Karpas-422 (cell line): ENCODE data around the gene SDK1. TPM values are rescaled to one million over a fixed set of nuclear protein-coding genes. Genes with fewer than 3 reads are reported as not detected.
A peak's percentile ranks its signal among the peaks of the same experiment; 100 is the strongest.

Experiments
- DNase-seq: peaks from one replicate; pipeline ENCODE4 v3.0.0-alpha.2; 2015
- H2AFZ ChIP-seq: fragments of 200-600 bp; sonication (generic); 2 replicates; pipeline ENCODE4 v1.6.1; 2014; ENCODE audit warnings: antibody characterized with exemption, low read length, mixed read lengths
- H3K27ac ChIP-seq: fragments of 200-600 bp; sonication (generic); 2 replicates; pipeline ENCODE4 v1.5.1; 2014; ENCODE audit warnings: mild to moderate bottlenecking, low read length, moderate library complexity
- H3K27me3 ChIP-seq: fragments of 200-600 bp; sonication (generic); 2 replicates; pipeline ENCODE4 v1.6.1; 2014; ENCODE audit warnings: low read length, mixed read lengths
- H3K36me3 ChIP-seq: fragments of 200-600 bp; sonication (generic); 2 replicates; pipeline ENCODE4 v1.6.1; 2014; ENCODE audit warnings: low read length, mixed read lengths; ENCODE audit not compliant: insufficient read depth
- H3K4me1 ChIP-seq: fragments of 200-600 bp; sonication (generic); 2 replicates; pipeline ENCODE4 v1.6.1; 2014; ENCODE audit warnings: mild to moderate bottlenecking, low read length, mixed read lengths
- H3K4me2 ChIP-seq: fragments of 200-600 bp; sonication (generic); 2 replicates; pipeline ENCODE4 v1.6.1; 2014; ENCODE audit warnings: low read length, low read depth, mild to moderate bottlenecking; ENCODE audit not compliant: poor library complexity, severe bottlenecking
- H3K4me3 ChIP-seq: fragments of 200-600 bp; sonication (generic); 2 replicates; pipeline ENCODE4 v1.5.1; 2014; ENCODE audit warnings: mild to moderate bottlenecking, antibody characterized with exemption, low read length, mixed read lengths
- H3K79me2 ChIP-seq: fragments of 200-600 bp; sonication (generic); 2 replicates; pipeline ENCODE4 v1.6.1; 2014; ENCODE audit warnings: mild to moderate bottlenecking, low read length, mixed read lengths
- H3K9ac ChIP-seq: fragments of 200-600 bp; sonication (generic); 2 replicates; pipeline ENCODE4 v1.6.0; 2014; ENCODE audit warnings: low read length
- H3K9me2 ChIP-seq: fragments of 200-600 bp; sonication (generic), shearing (Covaris generic); replicated peaks from 2 replicates; pipeline ENCODE4 v1.6.0; 2014; ENCODE audit warnings: mild to moderate bottlenecking, low read length, moderate library complexity; ENCODE audit not compliant: insufficient read depth
- H3K9me3 ChIP-seq: fragments of 300-700, 200-600 bp; sonication (generic); 2 replicates; pipeline ENCODE4 v1.6.1; 2014; ENCODE audit warnings: low read length, mixed read lengths
- H4K20me1 ChIP-seq: fragments of 200-600 bp; sonication (generic); 2 replicates; pipeline ENCODE4 v1.6.1; 2014; ENCODE audit warnings: mild to moderate bottlenecking, antibody characterized with exemption, low read length, low read depth; ENCODE audit not compliant: insufficient read depth
- total RNA-seq: library from RNA; depleted of rRNA; stranded (reverse); fragments of >200 nt; shearing (Covaris generic); gene quantifications from 2 replicates; pipeline ENCODE4 v1.2.3, GENCODE V29; 2014; ENCODE audit warnings: low replicate concordance

Gene SDK1
- total RNA-seq, 1 experiment from 2014 or later: not detected

GRCh38 chr7:4220011-4220410, 919.0 kb downstream of the SDK1 start:
- no peak overlapping the region for H3K27ac ChIP-seq
- no peaks in the 10 kb centered on the region for H3K4me1 ChIP-seq
- no peak overlapping the region for H2AFZ ChIP-seq
- H3K9me3 ChIP-seq: no peaks in the 10 kb centered on the region; the same call in 1 of the 2 replicates
- H4K20me1 ChIP-seq: no peaks in the 10 kb centered on the region
- H3K27me3 ChIP-seq: no peaks in the 10 kb centered on the region
- no peaks in the 10 kb centered on the region for H3K36me3 ChIP-seq
- no peaks in the 10 kb centered on the region for H3K79me2 ChIP-seq
- H3K4me2 ChIP-seq: no peak overlapping the region
- H3K4me3 ChIP-seq: no peak overlapping the region
- H3K9ac ChIP-seq: no peak overlapping the region
- DNase-seq: no peak
- no peaks in the 10 kb centered on the region for H3K9me2 ChIP-seq

GRCh38 chr7:4221043-4221442, 920.0 kb downstream of the SDK1 start:
- H3K27me3 ChIP-seq: no peaks in the 10 kb centered on the region
- no peak for DNase-seq
- no peaks in the 10 kb centered on the region for H4K20me1 ChIP-seq
- H3K36me3 ChIP-seq: no peaks in the 10 kb centered on the region
- H3K4me3 ChIP-seq: no peak overlapping the region
- no peaks in the 10 kb centered on the region for H3K4me1 ChIP-seq
- no peaks in the 10 kb centered on the region for H3K79me2 ChIP-seq
- H3K9ac ChIP-seq: no peak overlapping the region
- H2AFZ ChIP-seq: no peak overlapping the region
- H3K27ac ChIP-seq: no peak overlapping the region
- H3K9me3 ChIP-seq: no peaks in the 10 kb centered on the region; the same call in 1 of the 2 replicates
- H3K4me2 ChIP-seq: no peak overlapping the region
- H3K9me2 ChIP-seq: no peaks in the 10 kb centered on the region

- Histone ChIP-seq H3K4me2 (no peak overlapping the region), H3K9me2 (no peaks in the 10 kb centered on the region), H3K9me3 (no peaks in the 10 kb centered on the region), H3K9ac (no peak overlapping the region), H3K4me1 (no peaks in the 10 kb centered on the region), H2AFZ (no peak overlapping the region), H4K20me1 (no peaks in the 10 kb centered on the region), H3K36me3 (no peaks in the 10 kb centered on the region), H3K79me2 (no peaks in the 10 kb centered on the region), H3K27ac (no peak overlapping the region), H3K27me3 (no peaks in the 10 kb centered on the region), H3K4me3 (no peak overlapping the region)
- DNase-seq: no peak
Observed at GRCh38 chr7:4222676-4223075, 921.6 kb downstream of the SDK1 start.

GRCh38 chr7:4225361-4225771, 924.3 kb downstream of the SDK1 start:
- no peaks in the 10 kb centered on the region for H3K9me3 ChIP-seq
- no peaks in the 10 kb centered on the region for H3K36me3 ChIP-seq
- H3K79me2 ChIP-seq: no peaks in the 10 kb centered on the region
- no peak overlapping the region for H3K4me2 ChIP-seq
- no peak overlapping the region for H3K27ac ChIP-seq
- H2AFZ ChIP-seq: no peak overlapping the region
- H3K4me3 ChIP-seq: no peak overlapping the region
- H4K20me1 ChIP-seq: no peaks in the 10 kb centered on the region
- no peaks in the 10 kb centered on the region for H3K27me3 ChIP-seq
- H3K4me1 ChIP-seq: no peaks in the 10 kb centered on the region
- no peaks in the 10 kb centered on the region for H3K9me2 ChIP-seq
- no peak for DNase-seq
- no peak overlapping the region for H3K9ac ChIP-seq

- Histone ChIP-seq H3K9ac (no peak overlapping the region), H3K4me3 (no peak overlapping the region), H3K4me2 (no peak overlapping the region), H3K27ac (no peak overlapping the region), H2AFZ (no peak overlapping the region), H3K27me3 (no peaks in the 10 kb centered on the region), H3K36me3 (no peaks in the 10 kb centered on the region), H3K9me2 (no peaks in the 10 kb centered on the region), H4K20me1 (no peaks in the 10 kb centered on the region), H3K4me1 (no peaks in the 10 kb centered on the region), H3K9me3 (no peaks in the 10 kb centered on the region), H3K79me2 (no peaks in the 10 kb centered on the region)
- DNase-seq: no peak
Observed at GRCh38 chr7:4225881-4226523, 925.0 kb downstream of the SDK1 start.

- Histone ChIP-seq H3K9me3 (no peaks in the 10 kb centered on the region), H2AFZ (no peak overlapping the region), H3K4me1 (no peaks in the 10 kb centered on the region), H3K4me3 (no peak overlapping the region), H3K79me2 (no peaks in the 10 kb centered on the region), H3K36me3 (no peaks in the 10 kb centered on the region), H4K20me1 (no peaks in the 10 kb centered on the region), H3K4me2 (no peak overlapping the region), H3K9ac (no peak overlapping the region), H3K27me3 (no peaks in the 10 kb centered on the region), H3K27ac (no peak overlapping the region), H3K9me2 (no peaks in the 10 kb centered on the region)
- DNase-seq: peak; percentile 57
Observed at GRCh38 chr7:4226524-4226882, 925.5 kb downstream of the SDK1 start.

- no peaks in the 10 kb centered on the region for H4K20me1 ChIP-seq
- no peak for DNase-seq
- H3K79me2 ChIP-seq: no peaks in the 10 kb centered on the region
- no peak overlapping the region for H3K9ac ChIP-seq
- H3K4me3 ChIP-seq: no peak overlapping the region
- no peaks in the 10 kb centered on the region for H3K9me3 ChIP-seq
- no peaks in the 10 kb centered on the region for H3K4me1 ChIP-seq
- H3K27ac ChIP-seq: no peak overlapping the region
- H2AFZ ChIP-seq: no peak overlapping the region
- no peaks in the 10 kb centered on the region for H3K36me3 ChIP-seq
- H3K4me2 ChIP-seq: no peak overlapping the region
- no peaks in the 10 kb centered on the region for H3K9me2 ChIP-seq
- no peaks in the 10 kb centered on the region for H3K27me3 ChIP-seq
Observed at GRCh38 chr7:4227105-4228010, 926.3 kb downstream of the SDK1 start.

GRCh38 chr7:4230352-4230751, 929.3 kb downstream of the SDK1 start:
- H3K27me3 ChIP-seq: no peaks in the 10 kb centered on the region
- no peak overlapping the region for H3K4me3 ChIP-seq
- H3K9me3 ChIP-seq: no peaks in the 10 kb centered on the region
- no peaks in the 10 kb centered on the region for H4K20me1 ChIP-seq
- H3K9ac ChIP-seq: no peak overlapping the region
- no peak overlapping the region for H3K4me2 ChIP-seq
- no peaks in the 10 kb centered on the region for H3K79me2 ChIP-seq
- no peaks in the 10 kb centered on the region for H3K36me3 ChIP-seq
- H2AFZ ChIP-seq: no peak overlapping the region
- H3K9me2 ChIP-seq: no peaks in the 10 kb centered on the region
- H3K4me1 ChIP-seq: no peaks in the 10 kb centered on the region
- no peak overlapping the region for H3K27ac ChIP-seq
- no peak for DNase-seq
